GM10266 (cell line): ENCODE results near the gene CAPN1.

Source experiments
- DNase-seq: peaks from one replicate; pipeline ENCODE4 v3.0.0; 2012; ENCODE audit errors: extremely low spot score
- TF ChIP-seq, protein P1 (sequence below): IDR thresholded peaks from 2 replicates; pipeline ENCODE4 v1.5.1; 2012; ENCODE audit warnings: mild to moderate bottlenecking, low read depth; ENCODE audit not compliant: control insufficient read depth, insufficient read depth; ENCODE audit errors: missing control alignments

CAPN1 gene

GRCh38 chr11:65180877-65181568 lies 705 bp upstream of the CAPN1 start:
- TF ChIP-seq, protein P1, sequence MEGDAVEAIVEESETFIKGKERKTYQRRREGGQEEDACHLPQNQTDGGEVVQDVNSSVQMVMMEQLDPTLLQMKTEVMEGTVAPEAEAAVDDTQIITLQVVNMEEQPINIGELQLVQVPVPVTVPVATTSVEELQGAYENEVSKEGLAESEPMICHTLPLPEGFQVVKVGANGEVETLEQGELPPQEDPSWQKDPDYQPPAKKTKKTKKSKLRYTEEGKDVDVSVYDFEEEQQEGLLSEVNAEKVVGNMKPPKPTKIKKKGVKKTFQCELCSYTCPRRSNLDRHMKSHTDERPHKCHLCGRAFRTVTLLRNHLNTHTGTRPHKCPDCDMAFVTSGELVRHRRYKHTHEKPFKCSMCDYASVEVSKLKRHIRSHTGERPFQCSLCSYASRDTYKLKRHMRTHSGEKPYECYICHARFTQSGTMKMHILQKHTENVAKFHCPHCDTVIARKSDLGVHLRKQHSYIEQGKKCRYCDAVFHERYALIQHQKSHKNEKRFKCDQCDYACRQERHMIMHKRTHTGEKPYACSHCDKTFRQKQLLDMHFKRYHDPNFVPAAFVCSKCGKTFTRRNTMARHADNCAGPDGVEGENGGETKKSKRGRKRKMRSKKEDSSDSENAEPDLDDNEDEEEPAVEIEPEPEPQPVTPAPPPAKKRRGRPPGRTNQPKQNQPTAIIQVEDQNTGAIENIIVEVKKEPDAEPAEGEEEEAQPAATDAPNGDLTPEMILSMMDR = peak; percentile 79
- DNase-seq = peak; percentile 81

DNA sequence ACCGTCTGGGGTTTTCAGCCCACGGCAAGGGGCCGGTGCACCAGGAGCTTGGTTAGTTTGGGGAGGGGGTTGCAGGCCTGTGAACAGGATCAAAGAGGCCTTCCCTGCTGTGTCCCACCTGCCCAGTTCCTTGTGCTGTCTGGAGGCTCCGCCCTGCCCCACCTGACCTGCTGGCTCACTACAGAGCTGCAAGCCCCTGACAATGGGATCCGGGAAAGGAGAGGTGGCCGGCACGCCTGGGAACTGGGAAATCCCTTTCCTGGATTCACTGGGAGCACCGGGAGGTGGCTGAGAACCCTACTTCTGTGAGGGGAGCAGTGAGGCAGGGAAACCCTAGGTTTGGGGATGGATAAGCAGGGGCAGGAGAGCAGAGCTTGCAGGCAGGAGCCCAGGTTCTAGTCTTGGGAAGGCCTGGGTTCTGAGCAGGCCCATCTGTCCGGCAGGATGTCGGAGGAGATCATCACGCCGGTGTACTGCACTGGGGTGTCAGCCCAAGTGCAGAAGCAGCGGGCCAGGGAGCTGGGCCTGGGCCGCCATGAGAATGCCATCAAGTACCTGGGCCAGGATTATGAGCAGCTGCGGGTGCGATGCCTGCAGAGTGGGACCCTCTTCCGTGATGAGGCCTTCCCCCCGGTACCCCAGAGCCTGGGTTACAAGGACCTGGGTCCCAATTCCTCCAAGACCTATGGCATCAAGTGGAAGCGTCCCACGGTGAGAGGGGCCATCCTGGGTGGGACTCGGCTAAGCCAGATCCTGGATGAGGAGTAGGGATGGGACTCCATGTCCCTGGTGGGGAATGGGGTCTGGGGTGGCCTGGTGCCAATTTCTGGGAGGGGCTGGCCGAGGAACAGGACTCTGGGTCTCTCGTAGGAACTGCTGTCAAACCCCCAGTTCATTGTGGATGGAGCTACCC lies 786 bp downstream of the CAPN1 start:
- TF ChIP-seq, protein P1 = no peak
- DNase-seq = peak; percentile 52

DNA sequence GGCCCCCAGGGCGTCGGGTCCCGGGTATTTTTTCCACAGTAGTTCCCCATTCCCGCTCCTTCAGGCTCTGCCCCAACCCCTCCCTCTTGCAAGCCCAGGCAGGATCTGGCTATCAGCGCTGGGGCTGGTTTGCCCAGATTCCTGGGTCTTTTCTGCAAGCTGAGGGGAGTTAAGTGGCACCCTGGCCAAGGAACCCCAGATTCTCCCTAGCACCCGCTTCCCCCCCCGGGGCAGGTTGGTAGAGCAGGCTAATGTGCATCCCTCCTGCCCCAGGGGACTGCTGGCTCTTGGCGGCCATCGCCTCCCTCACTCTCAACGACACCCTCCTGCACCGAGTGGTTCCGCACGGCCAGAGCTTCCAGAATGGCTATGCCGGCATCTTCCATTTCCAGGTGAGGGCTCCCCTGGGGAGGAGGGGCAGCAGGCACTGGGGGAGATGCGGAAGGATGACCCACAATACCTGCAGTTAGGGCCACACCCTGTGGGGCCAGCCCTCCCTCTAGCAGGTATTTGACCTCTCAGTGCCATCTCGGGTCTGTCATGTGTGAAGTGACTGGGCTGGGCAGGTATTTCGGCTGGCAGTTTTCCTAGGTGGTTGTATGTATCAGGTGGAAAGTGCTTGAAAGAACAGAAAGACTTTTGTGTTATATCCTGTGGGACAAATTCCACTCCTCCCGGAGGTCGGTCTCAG lies 1.6 kb downstream of the CAPN1 start:
- TF ChIP-seq, protein P1 = no peak
- no peak for DNase-seq

- TF ChIP-seq, protein P1 = no peak
- DNase-seq = no peak
These were observed 2.4 kb downstream of the CAPN1 start for GRCh38 chr11:65184146-65184545.

GRCh38 chr11:65185171-65185570 lies 3.4 kb downstream of the CAPN1 start:
- TF ChIP-seq, protein P1 = no peak
- DNase-seq = no peak

- TF ChIP-seq, protein P1 = no peak
- DNase-seq = no peak
These were observed 4.2 kb downstream of the CAPN1 start for GRCh38 chr11:65185869-65186341.
